ENCODE data around the gene FAR1.

FAR1 gene

DNA sequence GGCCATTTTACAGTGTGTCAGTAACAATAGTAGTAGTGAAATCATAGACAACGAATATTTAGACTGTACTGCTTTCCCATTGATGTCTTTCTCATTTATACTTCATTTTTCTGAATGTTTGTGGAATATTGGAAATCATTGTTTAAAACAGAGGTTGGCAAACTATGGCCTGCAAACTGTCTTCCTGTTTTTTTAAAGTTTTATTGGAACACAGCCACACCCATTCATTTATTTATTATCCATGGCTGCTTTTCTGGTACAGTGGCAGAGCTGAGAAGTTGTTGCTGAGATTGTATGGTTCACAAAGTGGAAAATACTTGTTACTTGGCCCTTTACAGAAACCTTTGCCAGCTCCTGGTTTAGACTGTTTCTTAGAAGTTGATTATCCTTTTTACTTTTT, 13.7 kb downstream of the FAR1 start:
- TF ChIP-seq, protein P1, sequence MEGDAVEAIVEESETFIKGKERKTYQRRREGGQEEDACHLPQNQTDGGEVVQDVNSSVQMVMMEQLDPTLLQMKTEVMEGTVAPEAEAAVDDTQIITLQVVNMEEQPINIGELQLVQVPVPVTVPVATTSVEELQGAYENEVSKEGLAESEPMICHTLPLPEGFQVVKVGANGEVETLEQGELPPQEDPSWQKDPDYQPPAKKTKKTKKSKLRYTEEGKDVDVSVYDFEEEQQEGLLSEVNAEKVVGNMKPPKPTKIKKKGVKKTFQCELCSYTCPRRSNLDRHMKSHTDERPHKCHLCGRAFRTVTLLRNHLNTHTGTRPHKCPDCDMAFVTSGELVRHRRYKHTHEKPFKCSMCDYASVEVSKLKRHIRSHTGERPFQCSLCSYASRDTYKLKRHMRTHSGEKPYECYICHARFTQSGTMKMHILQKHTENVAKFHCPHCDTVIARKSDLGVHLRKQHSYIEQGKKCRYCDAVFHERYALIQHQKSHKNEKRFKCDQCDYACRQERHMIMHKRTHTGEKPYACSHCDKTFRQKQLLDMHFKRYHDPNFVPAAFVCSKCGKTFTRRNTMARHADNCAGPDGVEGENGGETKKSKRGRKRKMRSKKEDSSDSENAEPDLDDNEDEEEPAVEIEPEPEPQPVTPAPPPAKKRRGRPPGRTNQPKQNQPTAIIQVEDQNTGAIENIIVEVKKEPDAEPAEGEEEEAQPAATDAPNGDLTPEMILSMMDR (IDR thresholded peaks at IDR 0.05; ENCODE audit: insufficient read depth, low read length, poor library complexity, severe bottlenecking): no peak
- Histone ChIP-seq H3K36me3 (ENCODE audit: control insufficient read depth, insufficient read depth, low read length) (no peaks in the 10 kb centered on the region), H3K4me3 (replicated peaks; ENCODE audit: low read depth, low read length) (no peak overlapping the region), H3K27me3 (replicated peaks; ENCODE audit: control insufficient read depth, insufficient read depth, low read length) (no peaks in the 10 kb centered on the region)
- DNase-seq (ENCODE audit: extremely low read depth, insufficient read length): no peak

DNA sequence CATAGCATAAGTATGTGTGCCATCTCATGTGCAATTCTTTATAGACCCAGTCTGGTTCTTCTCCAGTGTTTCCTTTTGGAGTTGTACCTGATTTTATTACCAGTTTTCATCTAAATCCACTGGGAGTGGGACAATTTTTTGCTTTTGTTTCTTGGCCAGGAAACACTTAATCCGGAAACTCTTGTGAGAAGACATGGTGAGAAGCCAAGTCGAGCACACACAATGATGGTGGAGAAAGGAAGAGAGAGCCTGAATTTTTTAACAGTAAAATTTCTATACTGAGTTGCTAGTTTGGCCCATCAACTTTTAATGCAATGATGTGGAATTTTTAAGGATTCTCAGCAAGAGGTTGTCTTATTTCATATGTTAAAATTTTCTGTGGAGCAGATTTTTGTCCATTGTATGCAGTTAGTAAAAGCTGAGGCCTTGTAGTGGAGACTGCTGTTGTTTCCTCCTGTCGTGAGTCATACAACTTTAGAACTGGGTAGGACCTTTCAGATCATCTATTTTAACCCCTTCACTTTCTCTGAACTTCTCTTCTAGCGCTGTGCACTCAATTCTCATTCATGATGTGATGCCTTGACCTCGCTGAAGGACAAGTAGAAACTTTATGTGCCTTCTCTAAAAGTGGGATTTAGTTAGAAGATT, 17.1 kb downstream of the FAR1 start:
- DNase-seq (ENCODE audit: extremely low read depth, insufficient read length): no peak
- TF ChIP-seq, protein P1 (IDR thresholded peaks at IDR 0.05; ENCODE audit: insufficient read depth, low read length, poor library complexity, severe bottlenecking): no peak
- H3K4me3 ChIP-seq (replicated peaks; ENCODE audit: low read depth, low read length): no peak overlapping the region
- H3K36me3 ChIP-seq (ENCODE audit: control insufficient read depth, insufficient read depth, low read length): no peaks in the 10 kb centered on the region
- H3K27me3 ChIP-seq (replicated peaks; ENCODE audit: control insufficient read depth, insufficient read depth, low read length): no peaks in the 10 kb centered on the region

DNA sequence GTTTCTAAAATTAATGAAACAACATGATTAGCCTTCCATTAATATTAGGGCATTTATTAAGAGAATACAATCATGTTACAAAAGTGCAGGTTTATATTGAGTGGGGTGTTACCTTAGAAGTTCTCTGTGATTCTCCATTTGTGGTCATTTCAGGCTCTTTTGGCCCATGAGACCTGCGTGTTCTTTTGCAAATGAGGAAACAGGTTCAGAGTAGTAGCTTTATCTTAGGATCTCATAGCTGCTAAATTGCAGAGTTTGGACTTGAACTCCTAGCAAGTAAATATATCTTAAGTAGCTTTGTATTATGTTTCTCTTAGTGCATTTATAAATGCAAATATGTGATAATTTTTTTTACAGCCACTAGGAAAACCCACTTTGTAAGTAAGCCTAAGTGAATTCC, 18.3 kb downstream of the FAR1 start:
- no peaks in the 10 kb centered on the region for H3K36me3 ChIP-seq (ENCODE audit: control insufficient read depth, insufficient read depth, low read length)
- no peak for DNase-seq (ENCODE audit: extremely low read depth, insufficient read length)
- TF ChIP-seq, protein P1 (IDR thresholded peaks at IDR 0.05; ENCODE audit: insufficient read depth, low read length, poor library complexity, severe bottlenecking): no peak
- no peaks in the 10 kb centered on the region for H3K27me3 ChIP-seq (replicated peaks; ENCODE audit: control insufficient read depth, insufficient read depth, low read length)
- H3K4me3 ChIP-seq (replicated peaks; ENCODE audit: low read depth, low read length): no peak overlapping the region

DNA sequence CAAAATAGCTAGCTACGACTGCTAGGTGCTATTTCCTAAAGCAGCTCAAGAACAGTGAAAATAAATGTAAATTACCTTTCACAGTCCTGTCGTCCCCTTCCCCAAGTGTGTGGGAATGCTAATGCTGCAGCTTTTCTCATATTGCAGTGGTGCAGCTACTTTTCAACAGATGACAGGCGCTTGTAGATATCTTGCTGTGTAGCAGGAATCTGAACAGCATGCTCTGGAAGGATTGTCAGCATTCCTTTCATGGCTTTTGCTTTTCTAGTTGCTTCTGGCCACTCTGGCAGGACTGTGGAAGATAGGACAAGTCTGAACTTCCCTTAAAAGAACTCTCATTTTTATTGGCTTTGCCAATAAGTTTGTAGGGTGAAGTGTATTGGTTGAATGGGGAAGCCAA, 18.8 kb downstream of the FAR1 start:
- no peaks in the 10 kb centered on the region for H3K36me3 ChIP-seq (ENCODE audit: control insufficient read depth, insufficient read depth, low read length)
- DNase-seq (ENCODE audit: extremely low read depth, insufficient read length): no peak
- TF ChIP-seq, protein P1 (IDR thresholded peaks at IDR 0.05; ENCODE audit: insufficient read depth, low read length, poor library complexity, severe bottlenecking): no peak

DNA sequence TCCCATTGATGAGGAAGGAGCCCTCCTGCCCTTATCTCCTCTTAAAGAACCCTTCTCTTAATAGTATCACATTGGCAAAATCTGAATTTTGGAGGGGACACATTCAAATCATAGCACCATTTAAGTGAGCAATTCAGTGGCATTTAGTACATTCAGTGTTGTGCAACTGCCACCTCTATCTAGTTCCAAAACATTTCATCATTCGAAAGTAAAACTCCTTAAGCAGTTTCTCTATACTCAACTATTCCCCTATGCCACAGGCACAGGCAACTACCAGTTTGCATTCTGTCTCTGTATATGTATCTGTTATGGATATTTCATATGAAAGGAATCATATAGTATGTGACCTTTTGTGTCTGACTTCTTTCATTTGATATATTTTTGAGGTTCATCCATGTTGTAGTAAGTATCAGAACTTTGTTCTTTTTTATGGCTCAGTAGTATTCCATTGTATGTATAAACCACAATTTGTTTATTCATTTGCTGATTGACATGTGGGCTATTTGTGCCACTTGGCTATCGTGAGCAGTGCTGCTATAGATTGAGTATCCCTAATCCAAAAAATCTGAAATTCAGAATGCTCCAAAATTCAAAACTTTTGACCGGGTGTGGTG, 22.9 kb downstream of the FAR1 start:
- Histone ChIP-seq H3K4me3 (replicated peaks; ENCODE audit: low read depth, low read length) (no peak overlapping the region), H3K36me3 (ENCODE audit: control insufficient read depth, insufficient read depth, low read length) (no peaks in the 10 kb centered on the region)
- DNase-seq (ENCODE audit: extremely low read depth, insufficient read length): no peak

More for the DNA sequence above, 18.8 kb downstream of the FAR1 start:
- Histone ChIP-seq H3K4me3 (replicated peaks; ENCODE audit: low read depth, low read length) (no peak overlapping the region), H3K27me3 (replicated peaks; ENCODE audit: control insufficient read depth, insufficient read depth, low read length) (no peaks in the 10 kb centered on the region)

More for the DNA sequence above, 22.9 kb downstream of the FAR1 start:
- no peaks in the 10 kb centered on the region for H3K27me3 ChIP-seq (replicated peaks; ENCODE audit: control insufficient read depth, insufficient read depth, low read length)
- TF ChIP-seq, protein P1 (IDR thresholded peaks at IDR 0.05; ENCODE audit: insufficient read depth, low read length, poor library complexity, severe bottlenecking): no peak

Data from GM06990 (cell line).